ENCODE results near the gene FLOT1. TPM values are rescaled to one million over a fixed set of nuclear protein-coding genes. Genes with fewer than 3 reads are reported as not detected.
A peak's percentile ranks its signal among the peaks of the same experiment; 100 is the strongest.

FLOT1 gene
- total RNA-seq, 1 donor from 2014 or later: 77.6 TPM

- H3K9ac ChIP-seq (ENCODE audit: low read length): peak overlapping the region; percentile 97
- TF ChIP-seq EZH2 (IDR thresholded peaks at IDR 0.05; ENCODE audit: insufficient read depth, low read length): no peak
- peaks cover 32% of the 10 kb centered on the region for H3K4me1 ChIP-seq (ENCODE audit: insufficient read depth, low read length)
- FAIRE-seq: no peak
- no peaks in the 10 kb centered on the region for H3K27me3 Mint-ChIP-seq (ENCODE audit: low read depth, unreplicated experiment)
- DNase-seq (ENCODE audit: low read depth): no peak
- peaks cover 17% of the 10 kb centered on the region for H3K36me3 Mint-ChIP-seq (ENCODE audit: low read depth, unreplicated experiment)
- H3K4me2 ChIP-seq (ENCODE audit: low read length): peak overlapping the region; percentile 84
- H3K79me2 ChIP-seq (ENCODE audit: insufficient read depth, low read length): peaks cover 45% of the 10 kb centered on the region
- H3K9me3 ChIP-seq (ENCODE audit: insufficient read depth, low read depth, low read length): no peaks in the 10 kb centered on the region
- peak overlapping the region; percentile 100 for H3K4me3 Mint-ChIP-seq (ENCODE audit: unreplicated experiment)
- H3K27ac Mint-ChIP-seq (ENCODE audit: unreplicated experiment): peak overlapping the region; percentile 99
- peaks cover 33% of the 10 kb centered on the region for H4K20me1 ChIP-seq (ENCODE audit: insufficient read depth, low read length)
- H3K27me3 ChIP-seq (ENCODE audit: insufficient read depth, low read length): no peaks in the 10 kb centered on the region
- H3K36me3 ChIP-seq (ENCODE audit: insufficient read depth, low read length): peaks cover 5% of the 10 kb centered on the region
- H2AFZ ChIP-seq (ENCODE audit: low read depth, low read length): no peak overlapping the region
- H3K9me3 Mint-ChIP-seq (ENCODE audit: unreplicated experiment): no peaks in the 10 kb centered on the region
- H3K4me1 Mint-ChIP-seq (ENCODE audit: low read depth, unreplicated experiment): peaks cover 31% of the 10 kb centered on the region
- H3K4me3 ChIP-seq (ENCODE audit: insufficient read depth, low read depth, low read length): peak overlapping the region; percentile 96
- peak overlapping the region; percentile 94 for H3K27ac ChIP-seq (ENCODE audit: low read depth, low read length)
Observed at GRCh38 chr6:30743099-30744053, 889 bp upstream of the FLOT1 start.

DNA sequence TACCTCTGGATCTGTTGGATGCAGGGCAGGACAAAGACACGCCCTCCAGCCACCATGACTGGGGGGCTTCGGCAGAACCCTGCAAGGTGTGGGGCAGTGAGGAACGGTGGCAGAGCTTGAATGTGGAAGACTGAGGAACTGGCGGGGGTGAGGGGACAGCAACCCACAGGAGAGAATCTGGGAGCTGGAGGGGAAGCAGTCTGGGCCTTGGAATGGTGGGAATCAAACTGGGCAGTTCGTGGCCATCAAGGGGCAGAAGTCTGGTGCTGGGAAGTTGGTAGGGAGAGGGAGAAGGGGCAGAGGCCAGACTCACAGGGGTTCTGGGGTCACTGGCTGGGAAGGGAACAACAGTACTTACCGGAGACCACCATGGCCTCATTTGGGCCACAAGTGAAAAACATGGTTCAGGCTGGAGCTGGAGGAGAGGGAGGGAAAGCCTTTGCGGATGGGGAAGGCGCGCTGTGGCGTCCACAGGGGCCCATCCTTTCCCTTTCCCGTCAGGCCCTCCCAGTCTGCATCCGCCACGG lies 635 bp downstream of the FLOT1 start:
- TF ChIP-seq EZH2 (IDR thresholded peaks at IDR 0.05; ENCODE audit: insufficient read depth, low read length): no peak
- no peak for TF ChIP-seq CTCF (IDR thresholded peaks at IDR 0.05; ENCODE audit: insufficient read depth, low read depth, low read length)

DNA sequence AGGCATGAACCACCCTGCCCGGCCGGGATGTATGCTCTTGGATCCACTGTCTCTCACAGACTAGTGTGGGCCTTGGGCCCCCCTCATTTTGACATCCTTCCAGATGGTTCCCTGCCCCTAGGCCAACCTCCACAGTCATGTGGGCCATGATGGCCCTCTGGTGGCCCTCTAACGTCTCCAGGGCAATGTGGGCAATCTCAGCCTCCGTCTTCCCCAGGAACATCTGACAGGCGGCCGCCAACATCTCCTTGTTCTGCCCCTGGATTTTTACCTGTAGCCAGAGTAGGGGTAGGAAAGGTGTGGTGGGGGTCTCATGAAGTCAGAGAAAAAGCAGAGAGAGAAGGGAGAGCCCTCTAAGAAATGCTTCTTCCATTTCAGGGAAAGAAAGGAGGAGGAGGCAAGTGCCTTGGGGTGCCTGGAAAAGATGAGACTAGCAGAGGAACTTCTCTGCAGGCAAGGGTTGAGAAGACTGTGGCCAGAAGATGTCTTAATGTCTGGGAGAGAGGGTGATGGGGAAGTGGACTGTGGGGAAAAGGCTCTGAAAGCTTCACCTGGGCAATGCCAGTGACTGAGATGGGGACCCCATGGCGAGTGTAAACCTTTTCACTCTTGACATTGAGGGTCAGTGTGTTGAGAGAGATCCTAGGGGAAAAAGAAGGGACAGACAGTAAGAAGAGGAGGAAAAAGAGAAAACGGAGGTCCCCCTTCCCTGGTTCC lies 1.3 kb downstream of the FLOT1 start:
- peaks cover 22% of the 10 kb centered on the region for H3K4me1 ChIP-seq (ENCODE audit: insufficient read depth, low read length)
- peak overlapping the region; percentile 97 for H3K9ac ChIP-seq (ENCODE audit: low read length)
- Mint-ChIP-seq H3K9me3 (ENCODE audit: unreplicated experiment) (no peaks in the 10 kb centered on the region), H3K4me3 (ENCODE audit: unreplicated experiment) (peak overlapping the region; percentile 88), H3K36me3 (ENCODE audit: low read depth, unreplicated experiment) (peaks cover 26% of the 10 kb centered on the region), H3K4me1 (ENCODE audit: low read depth, unreplicated experiment) (peaks cover 29% of the 10 kb centered on the region), H3K27ac (ENCODE audit: unreplicated experiment) (peak overlapping the region; percentile 99), H3K27me3 (ENCODE audit: low read depth, unreplicated experiment) (no peaks in the 10 kb centered on the region)
- TF ChIP-seq EZH2 (IDR thresholded peaks at IDR 0.05; ENCODE audit: insufficient read depth, low read length) (no peak), CTCF (IDR thresholded peaks at IDR 0.05; ENCODE audit: insufficient read depth, low read depth, low read length) (no peak)
- H3K79me2 ChIP-seq (ENCODE audit: insufficient read depth, low read length): peaks cover 45% of the 10 kb centered on the region
- FAIRE-seq (no peak), DNase-seq (ENCODE audit: low read depth) (no peak)
- no peak overlapping the region for H2AFZ ChIP-seq (ENCODE audit: low read depth, low read length)
- H4K20me1 ChIP-seq (ENCODE audit: insufficient read depth, low read length): peaks cover 33% of the 10 kb centered on the region
- peak overlapping the region; percentile 96 for H3K4me3 ChIP-seq (ENCODE audit: insufficient read depth, low read depth, low read length)
- H3K27ac ChIP-seq (ENCODE audit: low read depth, low read length): peak overlapping the region; percentile 94
- H3K27me3 ChIP-seq (ENCODE audit: insufficient read depth, low read length): no peaks in the 10 kb centered on the region
- H3K4me2 ChIP-seq (ENCODE audit: low read length): peak overlapping the region; percentile 84
- H3K9me3 ChIP-seq (ENCODE audit: insufficient read depth, low read depth, low read length): no peaks in the 10 kb centered on the region
- H3K36me3 ChIP-seq (ENCODE audit: insufficient read depth, low read length): peaks cover 9% of the 10 kb centered on the region

More for the DNA sequence above, 635 bp downstream of the FLOT1 start:
- H3K27me3 Mint-ChIP-seq (ENCODE audit: low read depth, unreplicated experiment): no peaks in the 10 kb centered on the region
- H3K36me3 Mint-ChIP-seq (ENCODE audit: low read depth, unreplicated experiment): peaks cover 23% of the 10 kb centered on the region
- Histone ChIP-seq H3K9me3 (ENCODE audit: insufficient read depth, low read depth, low read length) (no peaks in the 10 kb centered on the region), H3K4me1 (ENCODE audit: insufficient read depth, low read length) (peaks cover 22% of the 10 kb centered on the region), H3K9ac (ENCODE audit: low read length) (peak overlapping the region; percentile 97), H4K20me1 (ENCODE audit: insufficient read depth, low read length) (peaks cover 33% of the 10 kb centered on the region), H3K27ac (ENCODE audit: low read depth, low read length) (peak overlapping the region; percentile 94), H3K79me2 (ENCODE audit: insufficient read depth, low read length) (peaks cover 45% of the 10 kb centered on the region), H3K4me3 (ENCODE audit: insufficient read depth, low read depth, low read length) (peak overlapping the region; percentile 96), H3K27me3 (ENCODE audit: insufficient read depth, low read length) (no peaks in the 10 kb centered on the region), H2AFZ (ENCODE audit: low read depth, low read length) (no peak overlapping the region), H3K4me2 (ENCODE audit: low read length) (peak overlapping the region; percentile 84), H3K36me3 (ENCODE audit: insufficient read depth, low read length) (peaks cover 9% of the 10 kb centered on the region)
- no peak for FAIRE-seq
- no peak for DNase-seq (ENCODE audit: low read depth)
- peak overlapping the region; percentile 88 for H3K4me3 Mint-ChIP-seq (ENCODE audit: unreplicated experiment)
- H3K27ac Mint-ChIP-seq (ENCODE audit: unreplicated experiment): peak overlapping the region; percentile 99
- peaks cover 29% of the 10 kb centered on the region for H3K4me1 Mint-ChIP-seq (ENCODE audit: low read depth, unreplicated experiment)
- H3K9me3 Mint-ChIP-seq (ENCODE audit: unreplicated experiment): no peaks in the 10 kb centered on the region
